NCI-H2081 treated with DMSO at 0.1 percent for 48 hours (cell line): ENCODE results near the gene STX16.

Experiments used
- DNase-seq: peaks from one replicate; lab custom pipeline; 2025; lab: John Stamatoyannopoulos, UW

Gene STX16

GRCh38 chr20:58650776-58651558 is at the start of gene STX16:
TSS of gene STX16 (plus strand) at chr20:58651283. CDS start at chr20:58652007, 724 bp downstream.
- peak; percentile 37 for DNase-seq

GRCh38 chr20:58602124-58602523 is 49.0 kb upstream of the STX16 start:
- DNase-seq: no peak

- no peak for DNase-seq
Observed at GRCh38 chr20:58603721-58604120, 47.4 kb upstream of the STX16 start.

GRCh38 chr20:58604128-58604881 is 46.8 kb upstream of the STX16 start:
- no peak for DNase-seq

GRCh38 chr20:58605292-58606065 is 45.6 kb upstream of the STX16 start:
- no peak for DNase-seq

GRCh38 chr20:58606184-58606583 is 44.9 kb upstream of the STX16 start:
- no peak for DNase-seq

- no peak for DNase-seq
Observed at GRCh38 chr20:58608096-58608840, 42.8 kb upstream of the STX16 start.

- no peak for DNase-seq
Observed at GRCh38 chr20:58609026-58609425, 42.1 kb upstream of the STX16 start.

GRCh38 chr20:58610071-58610800 is 40.8 kb upstream of the STX16 start:
- no peak for DNase-seq

GRCh38 chr20:58610811-58611210 is 40.3 kb upstream of the STX16 start:
- no peak for DNase-seq

- no peak for DNase-seq
Observed at GRCh38 chr20:58611236-58612030, 39.6 kb upstream of the STX16 start.

GRCh38 chr20:58612121-58612691 is 38.9 kb upstream of the STX16 start:
- no peak for DNase-seq

- no peak for DNase-seq
Observed at GRCh38 chr20:58613061-58613854, 37.8 kb upstream of the STX16 start.

- no peak for DNase-seq
Observed at GRCh38 chr20:58614366-58614765, 36.7 kb upstream of the STX16 start.

- DNase-seq: no peak
Observed at GRCh38 chr20:58614984-58615760, 35.9 kb upstream of the STX16 start.

- DNase-seq: no peak
Observed at GRCh38 chr20:58616411-58616810, 34.7 kb upstream of the STX16 start.

- DNase-seq: no peak
Observed at GRCh38 chr20:58617158-58617557, 33.9 kb upstream of the STX16 start.

- DNase-seq: no peak
Observed at GRCh38 chr20:58618351-58619076, 32.6 kb upstream of the STX16 start.
